Small intestine (tissue), 7 donors: ENCODE results near the gene CDH13. TPM values are rescaled to one million over a fixed set of nuclear protein-coding genes. Genes with fewer than 3 reads are reported as not detected.

Source experiments
- DNase-seq, 2 donors: peaks; one replicate each; pipeline versions ENCODE4 v3.0.0 to v3.0.0-alpha.2; 2013
- FAIRE-seq: peaks from 2 replicates; lab custom pipeline; 2012; peaks lifted over from hg19 to GRCh38; lab: Jason Lieb, UNC
- H3K27ac ChIP-seq, 3 donors: one replicate each; pipeline ENCODE4 v1.5.1; 2013; ENCODE audit warnings: low read length in 2 of 3, mild to moderate bottlenecking in 2 of 3, control low read depth in 1 of 3, inconsistent platforms in 1 of 3, low read depth in 1 of 3, moderate library complexity in 1 of 3
- H3K27me3 ChIP-seq, 3 donors: one replicate each; pipeline ENCODE4 v1.6.1; 2013; ENCODE audit warnings: low read length in 3 of 3, inconsistent platforms in 1 of 3; ENCODE audit not compliant: control insufficient read depth in 3 of 3, insufficient read depth in 3 of 3
- H3K36me3 ChIP-seq, 3 donors: one replicate each; pipeline ENCODE4 v1.6.1; 2013; ENCODE audit warnings: low read length in 3 of 3, inconsistent platforms in 1 of 3, low read depth in 1 of 3, mild to moderate bottlenecking in 1 of 3, moderate library complexity in 1 of 3; ENCODE audit not compliant: control insufficient read depth in 3 of 3, insufficient read depth in 2 of 3
- H3K4me1 ChIP-seq, 3 donors: one replicate each; pipeline ENCODE4 v1.6.1; 2013; ENCODE audit warnings: low read length in 2 of 3, inconsistent platforms in 1 of 3, low read depth in 1 of 3, mild to moderate bottlenecking in 1 of 3, moderate library complexity in 1 of 3; ENCODE audit not compliant: control insufficient read depth in 3 of 3, insufficient read depth in 2 of 3
- H3K4me3 ChIP-seq, 3 donors: one replicate each; pipeline ENCODE4 v1.5.1; 2013; ENCODE audit warnings: low read length in 3 of 3, control low read depth in 1 of 3, inconsistent platforms in 1 of 3, low read depth in 1 of 3, mild to moderate bottlenecking in 1 of 3, moderate library complexity in 1 of 3
- H3K9me3 ChIP-seq, 2 donors: one replicate each; pipeline ENCODE4 v1.6.1; 2013; ENCODE audit warnings: low read depth in 1 of 2, low read length in 1 of 2; ENCODE audit not compliant: control insufficient read depth in 2 of 2, insufficient read depth in 1 of 2
- WGBS, 3 donors: extraction: QIAGEN DNeasy Blood & Tissue Kit; methylation state at CpG; one replicate each; pipeline ENCODE4 v1.1.7; 2013; 5-methylcytosine and 5-hydroxymethylcytosine counted together
- polyA plus RNA-seq, 4 donors: library from polyadenylated mRNA; stranded (reverse) in 3 of 4; unstranded in 1 of 4; fragments of 200-250 nt in 3 of 4; fragments of 120-200 nt in 1 of 4; gene quantifications; one replicate each; pipeline versions ENCODE4 v1.2.1 to v1.2.3, GENCODE V29; 2013
- donor health status: healthy with polysubstance abuse.
- donor health status: control.
- donor health status: control.
- donor health status: Bipolar disorder and iron deficiency.
- donor health status: healthy.

Gene CDH13
- polyA plus RNA-seq, 4 donors: 0.27 to 15.0 (median 2.9) TPM; not detected in 1

DNA sequence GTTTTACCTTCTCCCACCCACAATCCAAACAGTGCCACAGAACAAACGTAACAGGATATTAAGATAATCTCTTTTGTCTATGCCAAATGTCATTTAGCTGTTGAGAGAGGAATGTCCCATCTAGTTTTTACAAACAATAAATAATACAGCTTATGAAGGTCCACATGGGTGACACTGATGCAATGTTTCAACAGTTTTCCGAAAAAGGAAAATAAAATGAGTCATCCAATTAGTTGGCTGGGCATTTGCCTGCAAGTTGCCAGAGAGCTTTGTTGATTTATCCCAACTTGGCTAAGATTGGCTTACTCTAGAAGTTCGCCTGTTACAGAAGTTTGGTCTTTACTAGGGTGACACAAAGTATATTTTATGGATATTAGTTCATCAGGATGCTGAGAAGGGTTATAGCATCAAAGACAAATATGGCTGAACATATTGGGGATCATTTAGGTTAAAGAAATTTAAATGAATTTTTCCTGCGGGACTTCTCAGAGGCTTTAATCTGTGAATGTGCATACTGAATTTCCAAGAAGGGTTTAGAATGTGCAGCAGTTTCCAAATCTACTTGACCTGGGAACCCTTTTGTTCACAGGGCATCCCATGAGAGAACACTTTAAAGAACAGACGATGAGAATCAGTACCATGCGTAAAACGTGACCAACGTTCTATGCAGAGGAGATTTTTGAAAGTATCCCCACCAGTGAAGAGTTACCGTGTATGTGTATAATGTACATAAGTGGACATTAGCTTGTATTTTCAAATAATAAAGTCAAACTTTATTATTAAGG lies 73.1 kb downstream of the CDH13 start:
- FAIRE-seq: no peak
- no peaks in the 10 kb centered on the region for H3K9me3 ChIP-seq
- H3K4me3 ChIP-seq: no peak overlapping the region
- H3K4me1 ChIP-seq: peaks cover 0 to 5% (median 2%) of the 10 kb centered on the region in 3 donors
- no peaks in the 10 kb centered on the region for H3K27me3 ChIP-seq
- DNase-seq: no peak
- H3K27ac ChIP-seq: no peak overlapping the region
- 63 to 74% (median 71%) methylated on average over 9 of the region's 9 CpGs for WGBS, 3 donors
- no peaks in the 10 kb centered on the region for H3K36me3 ChIP-seq

DNA sequence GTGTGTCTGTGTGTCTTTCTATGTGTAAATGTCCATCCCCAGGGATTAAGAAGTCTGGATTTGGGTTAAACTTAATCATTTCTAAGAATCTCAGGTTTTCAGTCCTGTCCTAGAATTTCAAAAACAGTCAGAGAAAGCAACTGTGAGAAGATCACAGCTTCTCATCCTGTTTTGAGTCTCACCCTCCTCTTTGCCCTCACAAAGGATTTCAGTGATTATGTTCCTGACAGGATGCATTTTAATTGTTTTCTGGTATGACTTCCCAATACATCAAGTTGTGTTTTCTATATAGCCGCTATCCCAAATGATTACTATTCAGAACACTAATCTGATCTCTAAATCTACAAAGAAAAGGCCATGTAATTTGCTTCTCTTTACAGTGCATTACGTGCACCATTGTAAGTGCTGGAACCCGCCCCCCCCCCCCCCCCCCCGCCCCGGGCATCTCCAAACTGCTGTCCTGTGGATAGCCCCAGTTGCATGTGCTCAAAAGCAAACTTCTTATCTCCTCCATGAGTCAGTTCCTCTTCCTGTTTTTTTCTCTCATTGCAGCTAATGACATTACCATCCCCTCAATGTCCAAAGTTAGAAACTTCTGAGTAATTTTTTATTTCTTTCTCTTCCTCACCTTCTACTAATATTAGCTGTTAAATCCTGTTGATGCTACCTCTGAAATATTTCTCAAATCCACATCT lies 73.9 kb downstream of the CDH13 start:
- H3K27ac ChIP-seq: no peak overlapping the region
- no peaks in the 10 kb centered on the region for H3K27me3 ChIP-seq
- no peaks in the 10 kb centered on the region for H3K9me3 ChIP-seq
- H3K4me3 ChIP-seq: no peak overlapping the region
- DNase-seq: no peak
- H3K36me3 ChIP-seq: no peaks in the 10 kb centered on the region
- peaks cover 0 to 2% (median 0%) of the 10 kb centered on the region in 3 donors for H3K4me1 ChIP-seq
- WGBS, 3 donors: 52 to 88% (median 60%) methylated on average over 2 to 5 of the region's 5 CpGs
- no peak for FAIRE-seq

DNA sequence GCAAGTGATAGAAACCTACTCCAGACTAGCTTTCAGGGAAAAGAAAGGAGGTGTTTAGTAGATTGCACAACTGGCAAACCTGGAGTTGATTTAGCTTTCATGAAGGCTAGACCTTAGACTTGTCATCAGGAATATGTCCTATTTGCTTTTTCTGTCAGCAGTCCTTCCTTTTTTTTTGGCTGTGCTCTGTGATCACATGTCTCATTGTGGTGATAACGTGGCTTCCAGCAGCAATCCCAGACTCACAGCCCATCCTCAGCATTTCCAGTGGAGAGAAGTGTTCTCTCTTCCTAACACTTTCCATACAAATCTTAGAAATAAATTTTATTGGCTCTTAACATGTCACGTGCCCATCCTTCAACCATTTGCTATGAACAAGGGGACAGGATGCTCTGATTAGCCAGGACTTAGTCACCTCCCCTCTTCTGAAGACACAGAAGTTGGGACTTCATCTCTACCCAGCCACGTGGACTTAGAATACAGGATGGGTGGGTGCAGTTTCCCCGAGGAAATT lies 74.7 kb downstream of the CDH13 start:
- H3K4me3 ChIP-seq: no peak overlapping the region
- FAIRE-seq (no peak), DNase-seq (no peak)
- 65 to 74% (median 65%) methylated on average over 4 of the region's 4 CpGs for WGBS, 3 donors
- H3K9me3 ChIP-seq: no peaks in the 10 kb centered on the region
- H3K27me3 ChIP-seq: no peaks in the 10 kb centered on the region
- no peaks in the 10 kb centered on the region for H3K36me3 ChIP-seq
- peaks cover 0 to 2% (median 0%) of the 10 kb centered on the region in 3 donors for H3K4me1 ChIP-seq
- H3K27ac ChIP-seq: no peak overlapping the region

DNA sequence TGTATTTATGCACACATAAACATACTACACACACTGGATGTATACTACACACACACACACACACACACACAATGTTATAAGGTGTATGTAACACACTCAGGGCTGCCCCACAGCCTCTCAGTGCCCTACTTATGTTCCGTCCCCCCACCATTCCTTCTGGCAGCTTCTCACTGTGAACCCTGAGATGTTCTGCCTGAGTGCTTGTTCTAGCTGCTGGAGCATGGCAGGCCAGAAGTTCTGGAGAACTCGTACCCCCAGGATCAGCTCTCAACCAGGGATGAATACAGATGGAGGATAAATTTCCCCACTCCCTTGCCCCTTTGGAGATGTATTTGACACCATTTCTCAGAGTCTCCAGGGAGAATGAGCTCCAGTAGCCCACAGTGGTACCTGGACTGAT lies 76.4 kb downstream of the CDH13 start:
- H3K27me3 ChIP-seq: no peaks in the 10 kb centered on the region
- H3K4me1 ChIP-seq: peaks cover 0 to 2% (median 0%) of the 10 kb centered on the region in 3 donors
- DNase-seq (no peak), FAIRE-seq (no peak)
- no peaks in the 10 kb centered on the region for H3K9me3 ChIP-seq
- 78 to 88% (median 85%) methylated on average over 2 of the region's 2 CpGs for WGBS, 3 donors
- H3K4me3 ChIP-seq: no peak overlapping the region
- no peak overlapping the region for H3K27ac ChIP-seq
- no peaks in the 10 kb centered on the region for H3K36me3 ChIP-seq

DNA sequence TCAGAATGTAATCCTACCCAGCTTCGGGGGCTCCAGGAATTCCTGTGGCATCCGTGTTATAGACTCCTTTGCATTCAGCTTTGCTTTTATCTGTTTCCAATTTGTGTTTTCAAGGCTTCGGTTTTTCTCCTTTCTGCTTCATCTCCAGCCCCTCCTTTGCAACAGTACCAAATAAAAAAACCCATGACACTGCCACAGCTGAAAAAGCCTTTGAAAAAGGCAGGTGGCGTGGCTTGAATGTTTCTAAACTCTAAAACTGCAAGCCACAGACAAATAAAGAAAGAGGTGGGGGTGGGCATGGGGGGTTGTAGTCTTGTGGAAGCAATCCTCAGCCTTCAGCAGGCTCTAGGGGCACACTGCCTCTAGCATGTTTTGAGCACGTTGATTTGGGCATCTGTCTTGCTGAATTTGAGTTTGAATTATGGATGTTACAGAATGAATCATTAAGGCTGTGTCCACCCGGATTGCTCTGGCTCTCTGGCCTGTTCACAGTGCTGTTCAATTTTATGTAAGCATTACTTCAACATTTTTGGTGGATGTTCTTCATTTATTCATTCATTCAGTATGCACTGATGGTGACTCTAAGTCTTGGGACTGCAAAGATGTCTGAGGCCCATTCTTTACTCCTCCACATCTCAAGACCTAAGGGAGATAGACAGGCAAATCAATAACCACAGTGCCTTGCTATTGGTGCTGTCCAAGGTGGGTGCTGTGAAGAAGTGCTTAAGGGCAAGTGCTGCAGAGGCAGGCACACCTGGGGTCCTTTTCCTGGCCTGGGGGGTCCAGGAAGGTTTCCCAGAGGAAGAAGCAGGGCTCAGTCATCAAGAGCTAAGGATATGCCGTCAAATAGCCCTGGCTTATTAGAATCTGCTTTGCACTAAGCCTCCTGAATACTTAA lies 77.4 kb downstream of the CDH13 start:
- H3K27me3 ChIP-seq: no peaks in the 10 kb centered on the region
- DNase-seq (no peak), FAIRE-seq (no peak)
- no peak overlapping the region for H3K4me3 ChIP-seq
- no peaks in the 10 kb centered on the region for H3K9me3 ChIP-seq
- no peak overlapping the region for H3K27ac ChIP-seq
- 70 to 74% (median 71%) methylated on average over 7 of the region's 7 CpGs for WGBS, 3 donors
- no peaks in the 10 kb centered on the region for H3K36me3 ChIP-seq
- peaks cover 0 to 2% (median 0%) of the 10 kb centered on the region in 3 donors for H3K4me1 ChIP-seq

DNA sequence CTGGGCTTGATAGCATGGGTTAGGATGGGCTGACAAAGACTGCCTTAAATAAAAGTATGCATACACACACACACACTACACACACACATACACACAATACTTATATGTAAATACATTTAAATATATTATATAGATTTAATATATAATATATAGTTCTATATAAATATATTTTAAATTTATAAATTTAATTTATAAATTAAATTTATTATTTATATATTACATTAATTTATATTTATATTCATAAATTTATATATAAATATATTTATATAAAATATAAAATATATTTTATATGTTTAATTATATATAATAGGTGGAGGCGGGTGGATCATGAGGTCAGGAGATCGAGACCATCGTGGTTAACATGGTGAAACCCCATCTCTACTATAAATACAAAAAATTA lies 83.2 kb downstream of the CDH13 start:
- FAIRE-seq: peak; percentile 97

DNA sequence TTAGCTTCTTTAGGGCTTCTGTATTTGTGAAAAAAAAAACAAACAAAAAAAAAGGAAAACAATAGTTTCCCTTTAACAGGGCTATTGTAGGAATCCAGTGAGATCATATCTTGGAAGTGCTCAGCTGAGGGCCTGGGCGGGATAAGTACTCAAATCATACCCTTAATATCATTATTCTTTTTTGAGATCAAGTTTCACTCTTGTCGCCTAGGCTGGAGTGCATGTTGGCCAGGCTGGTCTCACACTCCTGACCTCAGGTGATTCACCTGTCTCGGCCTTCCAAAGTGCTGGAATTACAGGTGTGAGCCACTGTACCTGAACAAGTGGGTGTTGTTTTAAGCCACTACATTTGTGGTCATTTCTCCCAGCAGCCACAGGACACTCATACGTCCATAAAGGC lies 87.0 kb downstream of the CDH13 start:
- WGBS, 3 donors: 79 to 81% (median 80%) methylated on average over 4 of the region's 4 CpGs
- Histone ChIP-seq H3K27me3 (no peaks in the 10 kb centered on the region), H3K27ac (no peak overlapping the region), H3K4me1 (peaks cover 0 to 4% (median 0%) of the 10 kb centered on the region in 3 donors), H3K9me3 (no peaks in the 10 kb centered on the region), H3K4me3 (no peak overlapping the region), H3K36me3 (no peaks in the 10 kb centered on the region)
- no peak for DNase-seq
- FAIRE-seq: no peak

More for the DNA sequence above, 83.2 kb downstream of the CDH13 start:
- no peak overlapping the region for H3K4me3 ChIP-seq
- H3K9me3 ChIP-seq: no peaks in the 10 kb centered on the region
- 72 to 96% (median 83%) methylated on average over 3 of the region's 3 CpGs for WGBS, 3 donors
- DNase-seq: no peak
- H3K27me3 ChIP-seq: no peaks in the 10 kb centered on the region
- peaks cover 0 to 4% (median 0%) of the 10 kb centered on the region in 3 donors for H3K4me1 ChIP-seq
- H3K36me3 ChIP-seq: no peaks in the 10 kb centered on the region
- H3K27ac ChIP-seq: no peak overlapping the region

DNA sequence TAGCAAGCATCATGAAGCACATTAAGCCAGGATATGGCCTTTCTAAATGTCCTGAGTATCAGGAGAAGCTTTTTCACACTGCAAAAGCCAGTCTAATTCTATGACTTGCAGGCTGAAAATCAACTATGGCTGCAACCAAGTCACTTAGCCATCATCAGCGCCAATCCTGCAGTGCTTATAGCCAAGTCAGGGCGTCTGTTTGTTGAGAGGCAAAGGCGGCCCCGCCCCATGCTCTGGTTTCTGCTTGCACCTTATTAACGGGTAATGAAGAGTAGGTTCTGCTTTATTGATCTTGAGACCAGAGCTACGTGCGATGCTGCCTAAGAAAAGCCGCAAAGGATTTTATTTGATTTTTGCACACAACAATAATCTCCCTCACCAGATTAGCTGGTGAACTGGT lies 88.4 kb downstream of the CDH13 start:
- 62 to 78% (median 71%) methylated on average over 8 of the region's 8 CpGs for WGBS, 3 donors
- H3K4me3 ChIP-seq: no peak overlapping the region
- DNase-seq: no peak
- H3K27me3 ChIP-seq: no peaks in the 10 kb centered on the region
- no peak for FAIRE-seq
- H3K27ac ChIP-seq: no peak overlapping the region
- H3K9me3 ChIP-seq: no peaks in the 10 kb centered on the region
- peaks cover 0 to 4% (median 0%) of the 10 kb centered on the region in 3 donors for H3K4me1 ChIP-seq
- H3K36me3 ChIP-seq: no peaks in the 10 kb centered on the region
